ENCODE data around the gene SMAD7.

Gene SMAD7

DNA sequence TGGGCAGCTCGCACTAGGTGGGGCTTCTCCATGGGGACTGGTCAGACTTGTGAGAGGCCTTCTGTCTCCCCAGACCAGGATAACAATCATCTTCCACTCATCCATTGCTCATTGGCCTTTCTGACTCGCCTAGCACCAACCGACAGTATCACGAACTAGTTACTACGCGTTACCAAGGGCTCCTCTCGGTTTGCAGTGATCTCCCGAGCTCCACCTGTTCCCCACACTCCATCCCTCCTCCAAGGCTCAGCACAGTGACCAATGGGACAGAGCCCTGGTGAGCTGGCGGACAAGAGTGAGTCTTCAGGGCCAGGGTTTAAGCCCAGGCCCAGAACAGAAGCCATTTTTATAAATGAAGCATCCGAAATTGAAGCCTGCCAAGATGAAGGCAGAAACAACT, 42.8 kb upstream of the SMAD7 start:
- DNase-seq (ENCODE audit: extremely low spot score) = no peak
- TF ChIP-seq TARDBP (IDR thresholded peaks at IDR 0.05) = no peak
- TF ChIP-seq, protein P1, sequence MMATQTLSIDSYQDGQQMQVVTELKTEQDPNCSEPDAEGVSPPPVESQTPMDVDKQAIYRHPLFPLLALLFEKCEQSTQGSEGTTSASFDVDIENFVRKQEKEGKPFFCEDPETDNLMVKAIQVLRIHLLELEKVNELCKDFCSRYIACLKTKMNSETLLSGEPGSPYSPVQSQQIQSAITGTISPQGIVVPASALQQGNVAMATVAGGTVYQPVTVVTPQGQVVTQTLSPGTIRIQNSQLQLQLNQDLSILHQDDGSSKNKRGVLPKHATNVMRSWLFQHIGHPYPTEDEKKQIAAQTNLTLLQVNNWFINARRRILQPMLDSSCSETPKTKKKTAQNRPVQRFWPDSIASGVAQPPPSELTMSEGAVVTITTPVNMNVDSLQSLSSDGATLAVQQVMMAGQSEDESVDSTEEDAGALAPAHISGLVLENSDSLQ (IDR thresholded peaks at IDR 0.05) = no peak
- TF ChIP-seq ZNF384 (IDR thresholded peaks at IDR 0.05) = no peak
- TF ChIP-seq FOXM1 (IDR thresholded peaks at IDR 0.05; ENCODE audit: borderline replicate concordance) = no peak
- no peak for TF ChIP-seq ARNT (IDR thresholded peaks at IDR 0.05)
- TF ChIP-seq L3MBTL2 (conservative IDR thresholded peaks at IDR 0.05) = no peak
- POLR2A ChIA-PET = no interaction called here
- CTCF ChIA-PET = no interaction called here

DNA sequence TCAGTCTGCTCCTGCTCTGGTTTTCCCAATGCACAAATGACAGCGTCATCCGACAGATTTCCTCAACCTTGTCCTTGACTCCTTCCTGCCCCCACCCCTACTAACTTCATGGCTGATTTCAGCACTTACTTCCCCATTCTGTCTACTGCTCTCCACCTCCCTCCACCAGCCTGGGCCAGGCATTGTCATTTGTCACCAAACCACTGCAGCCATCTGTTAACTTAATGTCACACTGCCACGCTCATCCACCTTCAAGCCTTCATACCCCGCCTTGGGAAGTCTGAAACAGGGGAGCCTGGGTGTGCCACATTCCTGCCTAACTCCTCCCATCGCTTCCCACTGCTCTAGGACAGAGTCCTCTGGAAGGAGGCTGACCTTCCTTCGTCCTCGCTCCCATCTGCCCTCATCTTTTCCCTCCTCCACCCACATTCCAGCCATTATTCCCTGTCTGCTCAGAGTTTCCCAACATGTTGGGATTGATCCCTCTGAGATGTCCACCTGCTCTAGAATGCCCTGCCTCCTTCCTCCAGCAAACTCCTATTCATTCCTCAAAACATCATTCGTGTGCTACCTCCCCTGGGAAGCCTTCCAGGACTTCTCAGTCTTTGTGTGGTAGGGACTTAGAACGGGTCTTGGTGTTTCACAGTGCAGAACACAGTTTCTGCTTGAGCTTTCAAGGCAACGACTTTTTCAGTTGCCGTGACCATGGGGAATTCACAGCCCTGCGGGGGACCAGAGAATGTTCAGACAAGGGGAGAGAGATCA, 42.2 kb upstream of the SMAD7 start:
- no peak for DNase-seq (ENCODE audit: extremely low spot score)
- POLR2A ChIA-PET = no interaction called here
- CTCF ChIA-PET = no interaction called here
- TF ChIP-seq, protein P1 (IDR thresholded peaks at IDR 0.05) = no peak
- no peak for TF ChIP-seq NFRKB (IDR thresholded peaks at IDR 0.05)
- no peak for TF ChIP-seq FOXA1 (IDR thresholded peaks at IDR 0.05)

DNA sequence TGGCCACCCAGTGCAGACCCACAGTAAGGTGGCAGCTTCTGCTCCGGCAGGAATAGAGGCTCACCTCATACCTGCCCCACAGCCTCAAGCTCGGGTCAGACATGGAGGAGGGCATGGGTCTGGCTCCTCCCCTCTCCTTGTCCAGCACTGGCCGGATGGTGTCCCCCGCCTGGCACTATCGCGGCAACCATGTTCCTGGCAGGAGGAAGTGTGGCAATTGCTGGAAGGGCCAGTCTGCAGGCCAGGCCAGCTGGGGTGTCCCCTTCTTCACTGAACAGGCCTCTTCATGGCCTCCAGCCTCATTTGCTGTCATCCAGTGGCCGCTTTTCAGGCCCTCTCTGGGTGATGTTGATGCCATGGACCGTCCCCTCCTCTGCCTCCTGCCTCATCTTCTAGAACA, 41.4 kb upstream of the SMAD7 start:
- CTCF ChIA-PET = interaction anchor here (0.6 kb wide), 1 partner anchor 9 kb away, joined by 3 read pairs; no protein-coding TSS in a partner anchor
- no peak for TF ChIP-seq ZNF384 (IDR thresholded peaks at IDR 0.05)
- no peak for TF ChIP-seq SUZ12 (IDR thresholded peaks at IDR 0.05)
- TF ChIP-seq HDGF (IDR thresholded peaks at IDR 0.05; ENCODE audit: borderline replicate concordance) = no peak
- TF ChIP-seq NFRKB (IDR thresholded peaks at IDR 0.05) = no peak
- TF ChIP-seq FOXM1 (IDR thresholded peaks at IDR 0.05; ENCODE audit: borderline replicate concordance) = no peak
- TF ChIP-seq TARDBP (IDR thresholded peaks at IDR 0.05) = no peak
- TF ChIP-seq, protein P1 (IDR thresholded peaks at IDR 0.05) = no peak
- TF ChIP-seq ARNT (IDR thresholded peaks at IDR 0.05) = no peak
- TF ChIP-seq BHLHE40 (IDR thresholded peaks at IDR 0.05; ENCODE audit: borderline replicate concordance) = no peak
- no peak for TF ChIP-seq LEF1 (IDR thresholded peaks at IDR 0.05; ENCODE audit: borderline replicate concordance)
- DNase-seq (ENCODE audit: extremely low spot score) = no peak
- POLR2A ChIA-PET = interaction anchor here (1.5 kb wide), 1 partner anchor 40 kb away, joined by 8 read pairs; no protein-coding TSS in a partner anchor

DNA sequence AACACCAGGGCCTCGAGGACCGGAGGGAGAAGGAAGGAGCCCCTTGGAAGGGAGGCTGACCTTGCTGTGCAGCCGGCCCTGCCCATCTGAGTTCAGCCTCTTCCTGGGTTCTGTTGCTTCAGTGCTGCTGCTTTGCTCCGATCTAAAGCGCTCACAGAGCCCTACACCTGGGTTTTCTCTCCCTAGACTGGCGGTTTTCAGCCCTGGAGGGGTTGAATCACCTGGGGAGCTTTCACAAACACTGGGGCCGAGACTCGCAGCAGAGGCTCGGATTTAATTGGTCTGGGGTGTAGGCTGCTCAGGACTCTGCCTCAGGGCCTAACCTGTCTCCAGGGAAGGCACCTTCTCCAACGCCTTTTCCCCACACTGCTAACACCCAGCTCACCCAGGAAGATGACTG, 40.9 kb upstream of the SMAD7 start:
- POLR2A ChIA-PET = interaction anchor here (1.5 kb wide), 1 partner anchor 39 kb away, joined by 8 read pairs; no protein-coding TSS in a partner anchor

DNA sequence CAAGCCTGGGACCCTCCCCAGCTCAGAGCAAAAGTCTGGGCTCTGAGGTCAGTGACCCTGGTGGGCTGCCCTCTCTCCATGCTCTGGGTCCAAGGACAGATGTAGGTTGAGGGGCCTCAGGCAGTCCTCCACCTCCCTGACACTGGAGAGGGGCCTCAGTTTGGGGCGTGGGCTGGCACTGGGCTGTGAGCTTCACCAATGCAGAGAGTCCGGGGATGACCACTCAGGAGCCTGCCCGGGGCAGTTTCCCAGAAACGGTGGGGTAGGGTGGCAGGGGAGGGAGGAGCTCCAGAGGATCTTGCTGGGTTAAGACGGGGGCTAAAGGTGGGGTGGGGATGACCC, 40.5 kb upstream of the SMAD7 start:
- DNase-seq (ENCODE audit: extremely low spot score) = no peak
- POLR2A ChIA-PET = interaction anchor here (1.5 kb wide), 1 partner anchor 39 kb away, joined by 8 read pairs; no protein-coding TSS in a partner anchor
- TF ChIP-seq NFRKB (IDR thresholded peaks at IDR 0.05) = no peak
- TF ChIP-seq HDGF (IDR thresholded peaks at IDR 0.05; ENCODE audit: borderline replicate concordance) = no peak
- no peak for TF ChIP-seq SUZ12 (IDR thresholded peaks at IDR 0.05)
- TF ChIP-seq CTBP1 (IDR thresholded peaks at IDR 0.05; ENCODE audit: borderline replicate concordance) = no peak
- no peak for TF ChIP-seq FOXM1 (IDR thresholded peaks at IDR 0.05; ENCODE audit: borderline replicate concordance)
- TF ChIP-seq SP1 (IDR thresholded peaks at IDR 0.05) = no peak
- TF ChIP-seq LEF1 (IDR thresholded peaks at IDR 0.05; ENCODE audit: borderline replicate concordance) = no peak
- TF ChIP-seq L3MBTL2 (conservative IDR thresholded peaks at IDR 0.05) = no peak
- no peak for TF ChIP-seq ELF4 (IDR thresholded peaks at IDR 0.05)
- TF ChIP-seq ARNT (IDR thresholded peaks at IDR 0.05) = no peak
- TF ChIP-seq FOXA1 (IDR thresholded peaks at IDR 0.05) = no peak
- TF ChIP-seq TARDBP (IDR thresholded peaks at IDR 0.05) = no peak
- TF ChIP-seq FOXK2 (IDR thresholded peaks at IDR 0.05) = no peak
- TF ChIP-seq ZNF384 (IDR thresholded peaks at IDR 0.05) = no peak
- TF ChIP-seq BHLHE40 (IDR thresholded peaks at IDR 0.05; ENCODE audit: borderline replicate concordance) = no peak
- TF ChIP-seq, protein P1 (IDR thresholded peaks at IDR 0.05) = no peak
- CTCF ChIA-PET = no interaction called here

More for the DNA sequence above, 40.9 kb upstream of the SMAD7 start:
- DNase-seq (ENCODE audit: extremely low spot score) = no peak
- CTCF ChIA-PET = interaction anchor here (0.6 kb wide), 1 partner anchor 8 kb away, joined by 3 read pairs; no protein-coding TSS in a partner anchor
- TF ChIP-seq, protein P1 (IDR thresholded peaks at IDR 0.05) = no peak
- TF ChIP-seq HDGF (IDR thresholded peaks at IDR 0.05; ENCODE audit: borderline replicate concordance) (no peak), NFRKB (IDR thresholded peaks at IDR 0.05) (no peak), L3MBTL2 (conservative IDR thresholded peaks at IDR 0.05) (no peak), SUZ12 (IDR thresholded peaks at IDR 0.05) (no peak), ARNT (IDR thresholded peaks at IDR 0.05) (no peak), ELF4 (IDR thresholded peaks at IDR 0.05) (no peak), FOXA1 (IDR thresholded peaks at IDR 0.05) (no peak), BHLHE40 (IDR thresholded peaks at IDR 0.05; ENCODE audit: borderline replicate concordance) (no peak), SP1 (IDR thresholded peaks at IDR 0.05) (no peak), FOXM1 (IDR thresholded peaks at IDR 0.05; ENCODE audit: borderline replicate concordance) (no peak), CTBP1 (IDR thresholded peaks at IDR 0.05; ENCODE audit: borderline replicate concordance) (no peak), TARDBP (IDR thresholded peaks at IDR 0.05) (no peak), LEF1 (IDR thresholded peaks at IDR 0.05; ENCODE audit: borderline replicate concordance) (no peak), FOXK2 (IDR thresholded peaks at IDR 0.05) (no peak), ZNF384 (IDR thresholded peaks at IDR 0.05) (no peak)
